Brain microvascular endothelial cell (primary cell): Measurements from ENCODE around the gene U2AF2.

Experiments
- DNase-seq: peaks from one replicate; pipeline ENCODE4 v3.0.0-alpha.2; 2020
- H3K27ac ChIP-seq: fragments of 250-450 bp; sonication (Bioruptor Pico); 2 replicates; pipeline ENCODE4 v1.5.1; 2020; ENCODE audit warnings: mild to moderate bottlenecking, moderate library complexity
- H3K27me3 ChIP-seq: fragments of 250-450 bp; sonication (Bioruptor Pico); replicated peaks from 2 replicates; pipeline ENCODE4 v1.5.1; 2020; ENCODE audit warnings: mild to moderate bottlenecking
- H3K36me3 ChIP-seq: fragments of 250-450 bp; sonication (Bioruptor Pico); replicated peaks from 2 replicates; pipeline ENCODE4 v1.5.1; 2020; ENCODE audit warnings: mild to moderate bottlenecking
- H3K4me3 ChIP-seq: 2 replicates; pipeline ENCODE4 v1.5.1; 2011; ENCODE audit warnings: low read depth, mild to moderate bottlenecking, control low read depth, low read length, moderate library complexity
- CTCF ChIP-seq: IDR thresholded peaks from 2 replicates; pipeline ENCODE4 v1.5.1; 2011; ENCODE audit warnings: low read depth, mild to moderate bottlenecking, moderate library complexity, low read length, control low read depth, inconsistent platforms; ENCODE audit errors: missing control alignments
- in situ Hi-C: cut with HindIII; loops from 2 replicates; pipeline ENCODE4 v1.10.0; 2017; ENCODE audit warnings: low sequenced_read_pairs, low pct_ligation_motif_present

The U2AF2 gene

GRCh38 chr19:55632463-55632834 lies 22.4 kb upstream of the U2AF2 start:
- H3K4me3 ChIP-seq, result no peak overlapping the region
- no peak overlapping the region for H3K27ac ChIP-seq
- in situ Hi-C loops, result no loop called here
- peak; percentile 79 for TF ChIP-seq CTCF
- no peaks in the 10 kb centered on the region for H3K27me3 ChIP-seq
- DNase-seq, result peak; percentile 94
- H3K36me3 ChIP-seq, result no peaks in the 10 kb centered on the region

DNA sequence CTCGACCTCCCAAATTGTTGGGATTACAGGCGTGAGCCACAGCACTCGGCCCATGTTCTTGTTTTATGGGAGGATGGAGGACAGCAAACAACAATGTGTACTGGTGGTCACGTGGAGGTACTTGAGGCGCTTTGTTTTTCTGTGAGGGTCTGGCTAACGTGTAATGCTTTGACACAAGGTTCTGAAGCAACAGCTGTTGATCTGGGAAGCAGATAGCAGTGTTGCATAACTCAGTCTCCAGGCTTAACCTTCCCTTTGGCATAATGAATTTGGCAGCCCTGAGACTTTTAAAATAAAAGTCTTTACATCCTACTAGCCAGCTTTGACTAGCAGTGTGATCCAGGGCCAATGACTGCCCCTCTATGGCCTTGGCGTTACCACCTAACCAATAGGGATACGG lies 21.0 kb upstream of the U2AF2 start:
- Histone ChIP-seq H3K27me3 (no peaks in the 10 kb centered on the region), H3K27ac (no peak overlapping the region), H3K4me3 (no peak overlapping the region), H3K36me3 (no peaks in the 10 kb centered on the region)
- in situ Hi-C loops, result no loop called here
- no peak for DNase-seq
- TF ChIP-seq CTCF, result no peak

DNA sequence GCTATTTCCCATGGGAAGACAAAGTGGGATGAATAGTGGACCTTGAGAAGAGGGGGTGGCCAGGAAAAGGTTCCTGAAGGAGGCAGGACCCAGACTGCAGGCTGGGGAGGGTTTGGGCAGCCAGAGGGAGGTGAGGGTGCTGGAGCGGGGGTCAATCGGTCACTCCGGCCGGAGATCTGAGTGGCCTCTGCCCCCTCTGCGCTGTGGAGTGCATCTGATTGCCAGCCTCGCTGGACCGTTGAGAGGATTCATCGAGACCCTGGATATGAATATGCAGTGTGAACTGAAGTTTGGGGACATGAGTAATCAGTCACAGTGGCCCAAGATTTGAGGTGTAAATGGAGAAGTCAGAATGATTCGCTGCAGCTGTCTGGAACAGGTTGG lies 19.5 kb upstream of the U2AF2 start:
- Histone ChIP-seq H3K27ac (peak overlapping the region; percentile 91), H3K36me3 (no peaks in the 10 kb centered on the region), H3K27me3 (no peaks in the 10 kb centered on the region), H3K4me3 (peak overlapping the region; percentile 100)
- no peak for DNase-seq
- TF ChIP-seq CTCF, result no peak
- in situ Hi-C loops, result no loop called here

GRCh38 chr19:55635856-55636440 lies 18.9 kb upstream of the U2AF2 start:
- Histone ChIP-seq H3K36me3 (no peaks in the 10 kb centered on the region), H3K4me3 (peak overlapping the region; percentile 100), H3K27me3 (no peaks in the 10 kb centered on the region), H3K27ac (no peak overlapping the region)
- TF ChIP-seq CTCF, result no peak
- no peak for DNase-seq
- in situ Hi-C loops, result no loop called here

DNA sequence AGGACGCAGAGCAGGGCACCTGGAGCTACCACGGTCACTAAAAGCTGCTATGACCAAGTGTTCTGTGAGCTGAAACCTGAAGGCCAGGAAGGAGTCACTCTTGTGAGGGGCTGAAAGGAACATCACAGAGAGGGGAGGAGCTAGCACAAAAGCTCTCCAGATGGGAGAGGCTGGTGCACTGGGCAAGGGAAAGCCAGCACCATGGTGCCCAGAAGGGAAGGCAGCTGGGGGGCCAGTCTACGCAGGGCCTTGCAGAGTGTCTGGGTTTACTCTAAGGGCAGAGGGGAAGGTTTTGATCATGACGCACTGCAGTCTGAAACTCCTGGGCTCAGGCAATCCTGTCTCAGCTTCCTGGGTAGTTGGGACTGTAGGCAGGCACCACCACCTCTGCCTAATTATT lies 18.1 kb upstream of the U2AF2 start:
- no peak for DNase-seq
- no peak for TF ChIP-seq CTCF
- Histone ChIP-seq H3K27ac (no peak overlapping the region), H3K36me3 (no peaks in the 10 kb centered on the region), H3K27me3 (no peaks in the 10 kb centered on the region), H3K4me3 (no peak overlapping the region)
- in situ Hi-C loops, result no loop called here

- Histone ChIP-seq H3K36me3 (no peaks in the 10 kb centered on the region), H3K27ac (no peak overlapping the region), H3K4me3 (no peak overlapping the region), H3K27me3 (no peaks in the 10 kb centered on the region)
- DNase-seq, result no peak
- in situ Hi-C loops, result no loop called here
- TF ChIP-seq CTCF, result no peak
Observed at GRCh38 chr19:55637534-55637933, 17.3 kb upstream of the U2AF2 start.
